Progenitor cell of endocrine pancreas (in vitro differentiated cells): ENCODE results near the gene TARP.

ENCODE experiments used
- DNase-seq: peaks from one replicate; pipeline ENCODE4 v3.0.0; 2021; ENCODE audit warnings: low spot score; ENCODE audit not compliant: unreplicated experiment
- H3K27ac Mint-ChIP-seq: 2 replicates; pipeline ENCODE4 v1.8.0; 2021; ENCODE audit warnings: mild to moderate bottlenecking, moderate library complexity, mixed read lengths
- H3K27me3 Mint-ChIP-seq: 2 replicates; pipeline ENCODE4 v1.8.0; 2021; ENCODE audit warnings: mixed read lengths
- H3K36me3 Mint-ChIP-seq: 2 replicates; pipeline ENCODE4 v1.8.0; 2022; ENCODE audit warnings: mixed read lengths; ENCODE audit not compliant: insufficient read depth
- H3K4me1 Mint-ChIP-seq: 2 replicates; pipeline ENCODE4 v1.8.0; 2021; ENCODE audit warnings: low read depth, mixed read lengths
- H3K4me3 Mint-ChIP-seq: 2 replicates; pipeline ENCODE4 v1.8.0; 2021; ENCODE audit warnings: low read depth, mild to moderate bottlenecking, moderate library complexity, mixed read lengths
- H3K9me3 Mint-ChIP-seq: 2 replicates; pipeline ENCODE4 v1.8.0; 2021; ENCODE audit warnings: low read depth, mixed read lengths
- TF ChIP-seq, protein P1 (sequence below): fragments of 200-600 bp; sonication (generic); IDR thresholded peaks from one replicate; pipeline ENCODE4 v1.5.0; 2021; ENCODE audit warnings: antibody characterized with exemption, mild to moderate bottlenecking; ENCODE audit not compliant: unreplicated experiment

Gene TARP

DNA sequence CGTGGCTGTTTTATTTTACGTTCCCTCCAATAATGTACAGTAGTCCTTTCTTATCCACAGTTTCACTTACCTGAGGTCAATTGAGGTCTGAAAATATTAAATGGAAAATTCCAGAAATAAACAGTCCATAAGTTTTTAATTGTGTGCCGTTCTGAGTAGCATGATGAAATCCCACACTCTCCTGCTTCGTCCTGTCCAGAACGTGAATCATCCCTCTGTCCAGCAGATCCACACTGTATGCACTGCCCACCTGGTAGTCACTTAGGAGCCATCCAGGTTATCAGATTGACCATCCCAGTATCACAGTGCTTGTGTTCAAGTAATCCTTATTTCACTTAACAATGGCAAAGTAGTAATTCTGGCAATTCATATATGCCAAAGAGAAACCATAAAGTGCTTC is 49.0 kb downstream of the TARP start:
- H3K36me3 Mint-ChIP-seq = peaks cover 17% of the 10 kb centered on the region
- TF ChIP-seq, protein P1, sequence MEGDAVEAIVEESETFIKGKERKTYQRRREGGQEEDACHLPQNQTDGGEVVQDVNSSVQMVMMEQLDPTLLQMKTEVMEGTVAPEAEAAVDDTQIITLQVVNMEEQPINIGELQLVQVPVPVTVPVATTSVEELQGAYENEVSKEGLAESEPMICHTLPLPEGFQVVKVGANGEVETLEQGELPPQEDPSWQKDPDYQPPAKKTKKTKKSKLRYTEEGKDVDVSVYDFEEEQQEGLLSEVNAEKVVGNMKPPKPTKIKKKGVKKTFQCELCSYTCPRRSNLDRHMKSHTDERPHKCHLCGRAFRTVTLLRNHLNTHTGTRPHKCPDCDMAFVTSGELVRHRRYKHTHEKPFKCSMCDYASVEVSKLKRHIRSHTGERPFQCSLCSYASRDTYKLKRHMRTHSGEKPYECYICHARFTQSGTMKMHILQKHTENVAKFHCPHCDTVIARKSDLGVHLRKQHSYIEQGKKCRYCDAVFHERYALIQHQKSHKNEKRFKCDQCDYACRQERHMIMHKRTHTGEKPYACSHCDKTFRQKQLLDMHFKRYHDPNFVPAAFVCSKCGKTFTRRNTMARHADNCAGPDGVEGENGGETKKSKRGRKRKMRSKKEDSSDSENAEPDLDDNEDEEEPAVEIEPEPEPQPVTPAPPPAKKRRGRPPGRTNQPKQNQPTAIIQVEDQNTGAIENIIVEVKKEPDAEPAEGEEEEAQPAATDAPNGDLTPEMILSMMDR = no peak
- DNase-seq = no peak
- peaks cover 1% of the 10 kb centered on the region for H3K4me1 Mint-ChIP-seq
- H3K9me3 Mint-ChIP-seq = no peaks in the 10 kb centered on the region
- H3K27ac Mint-ChIP-seq = no peak overlapping the region
- H3K4me3 Mint-ChIP-seq = no peak overlapping the region
- H3K27me3 Mint-ChIP-seq = no peaks in the 10 kb centered on the region

- Mint-ChIP-seq H3K9me3 (no peaks in the 10 kb centered on the region), H3K27ac (no peak overlapping the region)
These were observed 50.1 kb downstream of the TARP start for GRCh38 chr7:38223306-38223705.

GRCh38 chr7:38222481-38223096 is 50.8 kb downstream of the TARP start:
- TF ChIP-seq, protein P1 = peak; percentile 80
- peaks cover 1% of the 10 kb centered on the region for H3K4me1 Mint-ChIP-seq
- DNase-seq = no peak
- no peak overlapping the region for H3K4me3 Mint-ChIP-seq
- H3K9me3 Mint-ChIP-seq = no peaks in the 10 kb centered on the region
- no peaks in the 10 kb centered on the region for H3K27me3 Mint-ChIP-seq
- H3K27ac Mint-ChIP-seq = no peak overlapping the region
- peaks cover 18% of the 10 kb centered on the region for H3K36me3 Mint-ChIP-seq

More at GRCh38 chr7:38223306-38223705, 50.1 kb downstream of the TARP start:
- TF ChIP-seq, protein P1 = no peak
- Mint-ChIP-seq H3K36me3 (peaks cover 18% of the 10 kb centered on the region), H3K4me3 (no peak overlapping the region), H3K4me1 (peaks cover 1% of the 10 kb centered on the region), H3K27me3 (no peaks in the 10 kb centered on the region)
- no peak for DNase-seq

DNA sequence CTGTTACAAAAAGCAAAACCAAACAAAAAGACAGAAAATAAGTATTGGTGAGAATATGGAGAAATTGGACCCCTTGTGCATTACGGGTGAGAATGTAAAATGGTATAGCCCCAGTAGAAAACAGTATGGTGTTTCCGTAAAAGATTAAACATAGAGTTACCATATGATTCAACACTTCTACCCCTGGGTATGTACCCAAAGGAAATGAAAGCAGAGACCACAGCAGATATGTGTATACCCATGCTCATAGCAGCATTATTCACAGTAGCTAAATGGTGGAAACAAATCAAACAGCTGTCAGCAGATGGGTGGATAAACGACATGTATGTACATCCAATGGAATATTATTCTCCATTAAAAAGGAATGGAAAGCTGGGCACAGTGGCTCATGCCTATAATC is 53.0 kb downstream of the TARP start:
- H3K27ac Mint-ChIP-seq = no peak overlapping the region
- TF ChIP-seq, protein P1 = no peak
- no peak overlapping the region for H3K4me3 Mint-ChIP-seq

GRCh38 chr7:38217672-38218071 is 55.8 kb downstream of the TARP start:
- H3K4me3 Mint-ChIP-seq = no peak overlapping the region
- H3K36me3 Mint-ChIP-seq = peaks cover 17% of the 10 kb centered on the region
- no peak overlapping the region for H3K27ac Mint-ChIP-seq
- H3K9me3 Mint-ChIP-seq = no peaks in the 10 kb centered on the region
- TF ChIP-seq, protein P1 = no peak
- no peaks in the 10 kb centered on the region for H3K27me3 Mint-ChIP-seq
- no peak for DNase-seq
- peaks cover 4% of the 10 kb centered on the region for H3K4me1 Mint-ChIP-seq

More for the DNA sequence above, 53.0 kb downstream of the TARP start:
- Mint-ChIP-seq H3K4me1 (peaks cover 3% of the 10 kb centered on the region), H3K27me3 (no peaks in the 10 kb centered on the region), H3K9me3 (no peaks in the 10 kb centered on the region), H3K36me3 (peaks cover 18% of the 10 kb centered on the region)
- DNase-seq = no peak
